ENCODE measurements around the gene AIF1L. TPM values are rescaled to one million over a fixed set of nuclear protein-coding genes. Genes with fewer than 3 reads are reported as not detected.

Gene AIF1L
- total and polyA plus RNA-seq, 2 of the 13 experiments (the other 11 are each of a cell fraction or from before 2014, with no cell fraction given) = 12.4 to 36.5 TPM

DNA sequence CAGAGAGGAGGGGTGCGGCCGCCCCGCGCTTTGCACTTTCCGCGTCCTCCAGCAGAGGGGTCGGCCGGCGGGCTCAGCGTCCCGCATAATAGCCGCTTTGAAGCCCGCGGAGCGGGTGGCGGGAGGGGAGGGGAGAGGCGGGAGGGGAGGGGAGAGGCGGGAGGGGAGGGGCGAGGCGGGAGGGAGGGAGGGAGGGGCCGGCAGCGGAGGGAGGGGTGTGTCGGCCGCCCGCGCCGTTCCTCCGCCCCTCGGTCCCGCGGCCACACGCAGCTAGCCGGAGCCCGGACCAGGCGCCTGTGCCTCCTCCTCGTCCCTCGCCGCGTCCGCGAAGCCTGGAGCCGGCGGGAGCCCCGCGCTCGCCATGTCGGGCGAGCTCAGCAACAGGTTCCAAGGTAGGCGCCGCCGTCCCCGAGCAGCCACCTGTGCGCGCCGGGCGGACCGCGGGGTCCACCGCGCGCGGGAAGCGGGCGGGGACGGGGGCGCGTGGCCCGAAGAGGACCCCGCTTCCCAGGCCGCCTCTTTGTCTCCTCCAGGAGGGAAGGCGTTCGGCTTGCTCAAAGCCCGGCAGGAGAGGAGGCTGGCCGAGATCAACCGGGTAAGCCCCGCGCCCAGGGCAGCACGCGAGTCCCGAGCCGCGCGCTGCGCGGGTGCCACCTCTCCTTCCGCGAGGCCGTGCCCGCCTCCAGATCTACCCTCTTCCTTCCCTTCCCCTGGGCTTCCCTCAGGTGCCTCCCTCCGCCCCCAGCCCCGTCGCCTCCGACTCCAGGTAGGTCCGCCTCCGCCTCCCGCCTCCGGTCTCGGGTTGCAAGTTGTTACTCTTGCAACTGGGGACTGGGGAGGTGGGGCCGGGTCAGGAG lies at the start of gene AIF1L (continued):
- TF ChIP-seq NAIF1 (CRISPR knock-in tag; IDR thresholded peaks at IDR 0.05; ENCODE audit: borderline replicate concordance) = no peak
- no peak for TF ChIP-seq ARNT2 (CRISPR knock-in tag; IDR thresholded peaks at IDR 0.05; ENCODE audit: low read depth)
- no peak for TF ChIP-seq SOX5 (CRISPR knock-in tag; IDR thresholded peaks at IDR 0.05; ENCODE audit: borderline replicate concordance)
- TF ChIP-seq, protein P1, sequence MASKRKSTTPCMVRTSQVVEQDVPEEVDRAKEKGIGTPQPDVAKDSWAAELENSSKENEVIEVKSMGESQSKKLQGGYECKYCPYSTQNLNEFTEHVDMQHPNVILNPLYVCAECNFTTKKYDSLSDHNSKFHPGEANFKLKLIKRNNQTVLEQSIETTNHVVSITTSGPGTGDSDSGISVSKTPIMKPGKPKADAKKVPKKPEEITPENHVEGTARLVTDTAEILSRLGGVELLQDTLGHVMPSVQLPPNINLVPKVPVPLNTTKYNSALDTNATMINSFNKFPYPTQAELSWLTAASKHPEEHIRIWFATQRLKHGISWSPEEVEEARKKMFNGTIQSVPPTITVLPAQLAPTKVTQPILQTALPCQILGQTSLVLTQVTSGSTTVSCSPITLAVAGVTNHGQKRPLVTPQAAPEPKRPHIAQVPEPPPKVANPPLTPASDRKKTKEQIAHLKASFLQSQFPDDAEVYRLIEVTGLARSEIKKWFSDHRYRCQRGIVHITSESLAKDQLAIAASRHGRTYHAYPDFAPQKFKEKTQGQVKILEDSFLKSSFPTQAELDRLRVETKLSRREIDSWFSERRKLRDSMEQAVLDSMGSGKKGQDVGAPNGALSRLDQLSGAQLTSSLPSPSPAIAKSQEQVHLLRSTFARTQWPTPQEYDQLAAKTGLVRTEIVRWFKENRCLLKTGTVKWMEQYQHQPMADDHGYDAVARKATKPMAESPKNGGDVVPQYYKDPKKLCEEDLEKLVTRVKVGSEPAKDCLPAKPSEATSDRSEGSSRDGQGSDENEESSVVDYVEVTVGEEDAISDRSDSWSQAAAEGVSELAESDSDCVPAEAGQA (IDR thresholded peaks at IDR 0.05; ENCODE audit: low read depth) = no peak
- TF ChIP-seq, protein P1 (CRISPR knock-in tag; IDR thresholded peaks at IDR 0.05; ENCODE audit: borderline replicate concordance) = no peak
- TF ChIP-seq, protein P2, sequence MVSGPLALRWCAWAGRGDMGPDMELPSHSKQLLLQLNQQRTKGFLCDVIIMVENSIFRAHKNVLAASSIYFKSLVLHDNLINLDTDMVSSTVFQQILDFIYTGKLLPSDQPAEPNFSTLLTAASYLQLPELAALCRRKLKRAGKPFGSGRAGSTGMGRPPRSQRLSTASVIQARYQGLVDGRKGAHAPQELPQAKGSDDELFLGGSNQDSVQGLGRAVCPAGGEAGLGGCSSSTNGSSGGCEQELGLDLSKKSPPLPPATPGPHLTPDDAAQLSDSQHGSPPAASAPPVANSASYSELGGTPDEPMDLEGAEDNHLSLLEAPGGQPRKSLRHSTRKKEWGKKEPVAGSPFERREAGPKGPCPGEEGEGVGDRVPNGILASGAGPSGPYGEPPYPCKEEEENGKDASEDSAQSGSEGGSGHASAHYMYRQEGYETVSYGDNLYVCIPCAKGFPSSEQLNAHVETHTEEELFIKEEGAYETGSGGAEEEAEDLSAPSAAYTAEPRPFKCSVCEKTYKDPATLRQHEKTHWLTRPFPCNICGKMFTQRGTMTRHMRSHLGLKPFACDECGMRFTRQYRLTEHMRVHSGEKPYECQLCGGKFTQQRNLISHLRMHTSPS (CRISPR knock-in tag; IDR thresholded peaks at IDR 0.05; ENCODE audit: low read depth) = no peak
- TF ChIP-seq ZNF264 (CRISPR knock-in tag; IDR thresholded peaks at IDR 0.05) = no peak
- peak; percentile 32 for TF ChIP-seq SAP130 (CRISPR knock-in tag; IDR thresholded peaks at IDR 0.05; ENCODE audit: low read depth)
- TF ChIP-seq HDAC6 (IDR thresholded peaks at IDR 0.05; ENCODE audit: low read depth, low read length) = no peak
- TF ChIP-seq, protein P3, sequence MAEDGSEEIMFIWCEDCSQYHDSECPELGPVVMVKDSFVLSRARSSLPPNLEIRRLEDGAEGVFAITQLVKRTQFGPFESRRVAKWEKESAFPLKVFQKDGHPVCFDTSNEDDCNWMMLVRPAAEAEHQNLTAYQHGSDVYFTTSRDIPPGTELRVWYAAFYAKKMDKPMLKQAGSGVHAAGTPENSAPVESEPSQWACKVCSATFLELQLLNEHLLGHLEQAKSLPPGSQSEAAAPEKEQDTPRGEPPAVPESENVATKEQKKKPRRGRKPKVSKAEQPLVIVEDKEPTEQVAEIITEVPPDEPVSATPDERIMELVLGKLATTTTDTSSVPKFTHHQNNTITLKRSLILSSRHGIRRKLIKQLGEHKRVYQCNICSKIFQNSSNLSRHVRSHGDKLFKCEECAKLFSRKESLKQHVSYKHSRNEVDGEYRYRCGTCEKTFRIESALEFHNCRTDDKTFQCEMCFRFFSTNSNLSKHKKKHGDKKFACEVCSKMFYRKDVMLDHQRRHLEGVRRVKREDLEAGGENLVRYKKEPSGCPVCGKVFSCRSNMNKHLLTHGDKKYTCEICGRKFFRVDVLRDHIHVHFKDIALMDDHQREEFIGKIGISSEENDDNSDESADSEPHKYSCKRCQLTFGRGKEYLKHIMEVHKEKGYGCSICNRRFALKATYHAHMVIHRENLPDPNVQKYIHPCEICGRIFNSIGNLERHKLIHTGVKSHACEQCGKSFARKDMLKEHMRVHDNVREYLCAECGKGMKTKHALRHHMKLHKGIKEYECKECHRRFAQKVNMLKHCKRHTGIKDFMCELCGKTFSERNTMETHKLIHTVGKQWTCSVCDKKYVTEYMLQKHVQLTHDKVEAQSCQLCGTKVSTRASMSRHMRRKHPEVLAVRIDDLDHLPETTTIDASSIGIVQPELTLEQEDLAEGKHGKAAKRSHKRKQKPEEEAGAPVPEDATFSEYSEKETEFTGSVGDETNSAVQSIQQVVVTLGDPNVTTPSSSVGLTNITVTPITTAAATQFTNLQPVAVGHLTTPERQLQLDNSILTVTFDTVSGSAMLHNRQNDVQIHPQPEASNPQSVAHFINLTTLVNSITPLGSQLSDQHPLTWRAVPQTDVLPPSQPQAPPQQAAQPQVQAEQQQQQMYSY (CRISPR knock-in tag; IDR thresholded peaks at IDR 0.05) = no peak
- TF ChIP-seq ZNF230 (CRISPR knock-in tag; IDR thresholded peaks at IDR 0.05) = no peak
- TF ChIP-seq, protein P4, sequence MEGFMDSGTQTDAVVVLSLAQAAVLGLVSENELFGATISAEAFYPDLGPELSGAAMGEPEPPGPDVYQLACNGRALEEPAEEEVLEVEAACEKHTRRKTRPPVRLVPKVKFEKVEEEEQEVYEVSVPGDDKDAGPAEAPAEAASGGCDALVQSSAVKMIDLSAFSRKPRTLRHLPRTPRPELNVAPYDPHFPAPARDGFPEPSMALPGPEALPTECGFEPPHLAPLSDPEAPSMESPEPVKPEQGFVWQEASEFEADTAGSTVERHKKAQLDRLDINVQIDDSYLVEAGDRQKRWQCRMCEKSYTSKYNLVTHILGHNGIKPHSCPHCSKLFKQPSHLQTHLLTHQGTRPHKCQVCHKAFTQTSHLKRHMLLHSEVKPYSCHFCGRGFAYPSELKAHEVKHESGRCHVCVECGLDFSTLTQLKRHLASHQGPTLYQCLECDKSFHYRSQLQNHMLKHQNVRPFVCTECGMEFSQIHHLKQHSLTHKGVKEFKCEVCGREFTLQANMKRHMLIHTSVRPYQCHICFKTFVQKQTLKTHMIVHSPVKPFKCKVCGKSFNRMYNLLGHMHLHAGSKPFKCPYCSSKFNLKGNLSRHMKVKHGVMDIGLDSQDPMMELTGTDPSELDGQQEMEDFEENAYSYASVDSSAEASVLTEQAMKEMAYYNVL (CRISPR knock-in tag; IDR thresholded peaks at IDR 0.05; ENCODE audit: borderline replicate concordance) = 0 out of 2 replicates have a peak, but pooled peaks have one; percentile 67
- TF ChIP-seq ZNF274 (CRISPR knock-in tag; IDR thresholded peaks at IDR 0.05) = 0 out of 2 replicates have a peak, but pooled peaks have one; percentile 50
- TF ChIP-seq IKZF1 (IDR thresholded peaks at IDR 0.05) = no peak
